Gastrocnemius medialis (tissue), 4 donors: ENCODE results near the gene ZDHHC11. TPM values are rescaled to one million over a fixed set of nuclear protein-coding genes. Genes with fewer than 3 reads are reported as not detected.
A peak's percentile ranks its signal among the peaks of the same experiment; 100 is the strongest.

Experiments
- ATAC-seq, 2 donors: fragments of 150-250 bp; one replicate each; pipeline ENCODE4 v1.9.1; 2016
- DNase-seq, 2 donors: peaks; one replicate each; pipeline ENCODE4 v3.0.0-alpha.2; 2019
- H3K27ac ChIP-seq, 4 donors: fragments of 200-600 bp; sonication (generic); 1 replicate in 1 of 4; 2 replicates in 3 of 4; pipeline ENCODE4 v1.5.1; 2016 to 2018; ENCODE audit warnings: mild to moderate bottlenecking in 2 of 4, moderate library complexity in 1 of 4
- H3K27me3 ChIP-seq, 3 donors: fragments of 200-600 bp; sonication (generic) in 2 of 3; 1 replicate in 1 of 3; 2 replicates in 2 of 3; pipeline versions ENCODE4 v1.5.1 to v1.6.0; 2016 to 2019; ENCODE audit warnings: mild to moderate bottlenecking in 1 of 3, moderate library complexity in 1 of 3
- H3K36me3 ChIP-seq, 2 donors: fragments of 200-600 bp; sonication (generic) in 1 of 2; one replicate each; pipeline ENCODE4 v1.5.1; 2017 to 2018
- H3K4me1 ChIP-seq, 2 donors: fragments of 200-600 bp; sonication (generic) in 1 of 2; one replicate each; pipeline ENCODE4 v1.5.1; 2016 to 2017; ENCODE audit warnings: mild to moderate bottlenecking in 2 of 2
- H3K4me3 ChIP-seq, 4 donors: fragments of 200-600 bp; sonication (generic) in 3 of 4; 1 replicate in 1 of 4; 2 replicates in 3 of 4; pipeline ENCODE4 v1.5.1; 2016 to 2019; ENCODE audit warnings: mild to moderate bottlenecking in 2 of 4
- H3K9me3 ChIP-seq, 3 donors: fragments of 200-600 bp; sonication (generic) in 2 of 3; 1 replicate in 1 of 3; 2 replicates in 2 of 3; pipeline ENCODE4 v1.5.1; 2016 to 2019
- POLR2A ChIP-seq, 2 donors: fragments of 450-650 bp; IDR thresholded peaks; one replicate each; pipeline ENCODE4 v1.6.1; 2017; ENCODE audit warnings: antibody characterized with exemption in 2 of 2, mild to moderate bottlenecking in 2 of 2, moderate library complexity in 2 of 2
- in situ Hi-C, 4 donors: fragments of 200-750 bp; cut with MboI; loops; one replicate each; pipeline versions ENCODE4 v1.15.0 to v1.8.0; 2017; ENCODE audit warnings: low sequenced_read_pairs in 4 of 4
- intact Hi-C: fragments of 100-400 bp; cut with DNase I; formaldehyde crosslinking; loops from one replicate; pipeline ENCODE4 v1.15.1; 2023; ENCODE audit warnings: low total_unique reads
- total RNA-seq, 4 donors: library from RNA; depleted of rRNA; stranded (reverse); fragments of >200 nt; gene quantifications; one replicate each; pipeline versions ENCODE4 v1.1.0 to v1.2.3, GENCODE V29; 2016
- TF ChIP-seq, protein P1 (sequence below), 5 experiments: fragments of 450-650 bp in 3 of 5; fragments of 200-600 bp in 2 of 5; sonication (generic) in 2 of 5; IDR thresholded peaks in 4 of 5; conservative IDR thresholded peaks in 1 of 5; 1 replicate in 4 of 5; 2 replicates in 1 of 5; pipeline ENCODE4 v1.5.1; 2016 to 2019; ENCODE audit warnings: antibody characterized with exemption in 5 of 5, mild to moderate bottlenecking in 3 of 5, moderate library complexity in 3 of 5

ZDHHC11 gene
- total RNA-seq, 4 donors from 2014 or later, result 0.85 to 3.8 (median 2.3) TPM; not detected in 1

- in situ Hi-C loops (no loop called here), intact Hi-C loops (no loop called here)
- Histone ChIP-seq H3K36me3 (peaks cover 0 to 85% of the 10 kb centered on the region in 2 donors), H3K4me3 (no peak overlapping the region), H3K9me3 (no peaks in the 10 kb centered on the region), H3K27me3 (no peaks in the 10 kb centered on the region), H3K27ac (no peak overlapping the region), H3K4me1 (no peaks in the 10 kb centered on the region)
- DNase-seq, result no peak
- peak in 1 of 2 donors; percentile 36 for ATAC-seq
- TF ChIP-seq, protein P1, sequence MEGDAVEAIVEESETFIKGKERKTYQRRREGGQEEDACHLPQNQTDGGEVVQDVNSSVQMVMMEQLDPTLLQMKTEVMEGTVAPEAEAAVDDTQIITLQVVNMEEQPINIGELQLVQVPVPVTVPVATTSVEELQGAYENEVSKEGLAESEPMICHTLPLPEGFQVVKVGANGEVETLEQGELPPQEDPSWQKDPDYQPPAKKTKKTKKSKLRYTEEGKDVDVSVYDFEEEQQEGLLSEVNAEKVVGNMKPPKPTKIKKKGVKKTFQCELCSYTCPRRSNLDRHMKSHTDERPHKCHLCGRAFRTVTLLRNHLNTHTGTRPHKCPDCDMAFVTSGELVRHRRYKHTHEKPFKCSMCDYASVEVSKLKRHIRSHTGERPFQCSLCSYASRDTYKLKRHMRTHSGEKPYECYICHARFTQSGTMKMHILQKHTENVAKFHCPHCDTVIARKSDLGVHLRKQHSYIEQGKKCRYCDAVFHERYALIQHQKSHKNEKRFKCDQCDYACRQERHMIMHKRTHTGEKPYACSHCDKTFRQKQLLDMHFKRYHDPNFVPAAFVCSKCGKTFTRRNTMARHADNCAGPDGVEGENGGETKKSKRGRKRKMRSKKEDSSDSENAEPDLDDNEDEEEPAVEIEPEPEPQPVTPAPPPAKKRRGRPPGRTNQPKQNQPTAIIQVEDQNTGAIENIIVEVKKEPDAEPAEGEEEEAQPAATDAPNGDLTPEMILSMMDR (IDR thresholded peaks at IDR 0.05 in 4 of 5, conservative IDR thresholded peaks at IDR 0.05 in 1 of 5), result no peak
These were observed 17.8 kb upstream of the ZDHHC11 start for GRCh38 chr5:868428-869135.

DNA sequence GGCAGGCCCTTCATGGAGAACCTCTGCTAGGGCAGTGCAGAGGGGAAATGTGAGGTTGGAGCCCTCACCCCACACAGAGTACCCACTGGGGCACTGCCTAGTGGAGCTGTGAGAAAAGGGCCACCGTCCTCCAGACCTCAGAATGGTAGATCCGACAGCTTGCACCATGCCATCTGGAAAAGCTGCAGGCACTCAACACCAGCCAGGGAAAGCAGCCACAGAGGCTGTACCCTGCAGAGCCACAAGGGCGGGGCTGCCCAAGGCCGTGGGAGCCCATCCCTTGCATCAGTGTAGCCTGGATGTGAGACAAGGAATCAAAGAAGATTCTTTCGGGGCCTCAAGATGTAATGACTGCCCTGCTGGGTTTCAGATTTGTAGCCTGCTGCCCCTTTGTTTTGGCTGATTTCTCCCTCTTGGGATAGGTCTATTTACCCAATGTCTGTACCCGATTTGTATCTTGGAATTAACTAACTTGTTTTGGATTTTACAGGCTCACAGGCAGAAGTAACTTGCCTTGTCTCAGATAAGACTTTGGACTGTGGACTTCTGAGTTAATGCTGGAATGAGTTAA, 16.6 kb upstream of the ZDHHC11 start:
- intact Hi-C loops, result no loop called here
- no peak for DNase-seq
- in situ Hi-C loops, result no loop called here

DNA sequence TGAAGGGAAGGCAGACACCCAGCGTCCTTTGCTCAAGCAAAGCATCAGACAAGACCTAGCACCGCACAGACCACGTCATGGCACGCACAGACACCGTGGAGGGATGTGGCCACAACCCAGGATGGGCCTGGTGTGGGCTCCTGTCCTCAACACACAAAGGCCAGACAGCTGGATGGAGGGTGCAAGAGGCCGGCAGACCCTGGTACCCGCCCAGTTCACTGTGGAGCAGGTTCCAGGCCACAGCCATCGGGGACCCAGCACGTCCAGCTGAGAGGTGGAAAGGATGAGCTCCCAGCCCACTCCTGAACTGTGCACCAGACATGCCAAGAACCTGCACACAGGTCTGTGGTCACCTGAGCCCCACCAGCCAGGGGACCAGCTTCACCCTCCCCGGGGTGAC, 15.0 kb upstream of the ZDHHC11 start:
- Histone ChIP-seq H3K4me3 (no peak overlapping the region), H3K27me3 (no peaks in the 10 kb centered on the region), H3K27ac (no peak overlapping the region), H3K4me1 (no peaks in the 10 kb centered on the region), H3K36me3 (peaks cover 0 to 82% of the 10 kb centered on the region in 2 donors), H3K9me3 (no peaks in the 10 kb centered on the region)
- ATAC-seq (no peak), DNase-seq (no peak)
- TF ChIP-seq, protein P1 (IDR thresholded peaks at IDR 0.05 in 4 of 5, conservative IDR thresholded peaks at IDR 0.05 in 1 of 5), result no peak
- TF ChIP-seq POLR2A (IDR thresholded peaks at IDR 0.05), result no peak
- intact Hi-C loops, result no loop called here
- in situ Hi-C loops, result no loop called here

More for the DNA sequence above, 16.6 kb upstream of the ZDHHC11 start:
- Histone ChIP-seq H3K4me3 (no peak overlapping the region), H3K27me3 (no peaks in the 10 kb centered on the region), H3K27ac (no peak overlapping the region), H3K9me3 (no peaks in the 10 kb centered on the region), H3K4me1 (no peaks in the 10 kb centered on the region), H3K36me3 (peaks cover 0 to 95% of the 10 kb centered on the region in 2 donors)
- ATAC-seq, result no peak
- no peak for TF ChIP-seq POLR2A (IDR thresholded peaks at IDR 0.05)
- TF ChIP-seq, protein P1 (IDR thresholded peaks at IDR 0.05 in 4 of 5, conservative IDR thresholded peaks at IDR 0.05 in 1 of 5), result no peak

DNA sequence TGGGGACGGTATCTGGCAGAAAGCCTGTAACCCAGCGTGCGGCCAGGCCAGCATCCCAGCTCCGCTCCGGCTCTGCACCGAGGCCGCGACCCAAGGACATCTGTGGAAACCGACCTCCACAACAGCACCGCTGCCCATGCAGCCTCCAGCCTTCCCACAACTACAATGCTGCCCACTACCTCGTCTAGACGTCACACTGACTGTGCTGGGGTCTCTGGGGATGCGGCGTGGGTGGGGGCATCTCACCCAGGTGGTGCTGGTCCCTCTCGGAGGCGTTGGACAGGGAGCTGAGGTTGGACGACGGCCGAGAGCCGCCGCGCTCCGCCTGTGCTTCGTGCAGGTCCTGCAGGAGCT, 14.4 kb upstream of the ZDHHC11 start:
- TF ChIP-seq POLR2A (IDR thresholded peaks at IDR 0.05), result no peak
- TF ChIP-seq, protein P1 (IDR thresholded peaks at IDR 0.05 in 4 of 5, conservative IDR thresholded peaks at IDR 0.05 in 1 of 5), result no peak
- no peak overlapping the region for H3K4me3 ChIP-seq
- no peak overlapping the region for H3K27ac ChIP-seq
- H3K36me3 ChIP-seq, result peaks cover 0 to 75% of the 10 kb centered on the region in 2 donors
- in situ Hi-C loops, result no loop called here
- H3K27me3 ChIP-seq, result no peaks in the 10 kb centered on the region
- H3K9me3 ChIP-seq, result no peaks in the 10 kb centered on the region
- H3K4me1 ChIP-seq, result no peaks in the 10 kb centered on the region
- DNase-seq (no peak), ATAC-seq (no peak)
- intact Hi-C loops, result no loop called here
